OCI-M1 (cell line): ENCODE measurements around the gene OTOGL.
A peak's percentile ranks its signal among the peaks of the same experiment; 100 is the strongest.
"Not testable (repeated sequence)": the region's sequence is repeated elsewhere in the genome, so short reads cannot be mapped to it uniquely, and the experiment has no call there.

ENCODE experiments used
- DNase-seq: peaks from one replicate; lab custom pipeline; 2025; lab: John Stamatoyannopoulos, UW

The OTOGL gene

GRCh38 chr12:80282761-80283160 is 183.4 kb downstream of the OTOGL start:
- no peak for DNase-seq

GRCh38 chr12:80291108-80291754 is 191.9 kb downstream of the OTOGL start:
- DNase-seq = no peak

GRCh38 chr12:80293347-80293746 is 194.0 kb downstream of the OTOGL start:
- DNase-seq = no peak

GRCh38 chr12:80293759-80294158 is 194.4 kb downstream of the OTOGL start:
- no peak for DNase-seq

- no peak for DNase-seq
Observed at GRCh38 chr12:80299219-80299618, 199.9 kb downstream of the OTOGL start.

GRCh38 chr12:80299976-80300375 is 200.6 kb downstream of the OTOGL start:
- DNase-seq = no peak

GRCh38 chr12:80307436-80307835 is 208.1 kb downstream of the OTOGL start:
- not testable (repeated sequence) for DNase-seq

GRCh38 chr12:80313209-80313608 is 213.9 kb downstream of the OTOGL start:
- DNase-seq = peak; percentile 40

GRCh38 chr12:80314741-80315140 is 215.4 kb downstream of the OTOGL start:
- no peak for DNase-seq

GRCh38 chr12:80316222-80316621 is 216.9 kb downstream of the OTOGL start:
- no peak for DNase-seq

GRCh38 chr12:80317307-80317706 is 218.0 kb downstream of the OTOGL start:
- no peak for DNase-seq

GRCh38 chr12:80317899-80318298 is 218.6 kb downstream of the OTOGL start:
- DNase-seq = no peak

- no peak for DNase-seq
Observed at GRCh38 chr12:80320121-80320678, 220.9 kb downstream of the OTOGL start.

GRCh38 chr12:80321653-80322052 is 222.3 kb downstream of the OTOGL start:
- DNase-seq = no peak

- no peak for DNase-seq
Observed at GRCh38 chr12:80325167-80325959, 226.0 kb downstream of the OTOGL start.

GRCh38 chr12:80332827-80333226 is 233.5 kb downstream of the OTOGL start:
- no peak for DNase-seq

- no peak for DNase-seq
Observed at GRCh38 chr12:80352474-80352873, 253.1 kb downstream of the OTOGL start.

- DNase-seq = no peak
Observed at GRCh38 chr12:80353254-80353653, 253.9 kb downstream of the OTOGL start.

GRCh38 chr12:80356097-80356496 is 256.8 kb downstream of the OTOGL start:
- no peak for DNase-seq

- DNase-seq = no peak
Observed at GRCh38 chr12:80359703-80360102, 260.4 kb downstream of the OTOGL start.

- no peak for DNase-seq
Observed at GRCh38 chr12:80364056-80364455, 264.7 kb downstream of the OTOGL start.

- DNase-seq = peak; percentile 64
Observed at GRCh38 chr12:80373666-80374065, 274.3 kb downstream of the OTOGL start.

- no peak for DNase-seq
Observed at GRCh38 chr12:80374615-80375014, 275.3 kb downstream of the OTOGL start.
